NCI-H1092 treated with DMSO at 0.1 percent for 48 hours (cell line): ENCODE results near the gene TIMM50.
A peak's percentile ranks its signal among the peaks of the same experiment; 100 is the strongest.

Experiments used
- DNase-seq: peaks from one replicate; lab custom pipeline; 2025; lab: John Stamatoyannopoulos, UW

TIMM50 gene

GRCh38 chr19:39500543-39500942 is 19.9 kb downstream of the TIMM50 start:
- no peak for DNase-seq

- no peak for DNase-seq
Observed at GRCh38 chr19:39501340-39501739, 20.7 kb downstream of the TIMM50 start.

- DNase-seq = peak; percentile 13
Observed at GRCh38 chr19:39502640-39503417, 22.2 kb downstream of the TIMM50 start.

GRCh38 chr19:39506598-39506943 is 25.9 kb downstream of the TIMM50 start:
- no peak for DNase-seq

- DNase-seq = no peak
Observed at GRCh38 chr19:39506944-39507714, 26.5 kb downstream of the TIMM50 start.

GRCh38 chr19:39507715-39508364 is 27.2 kb downstream of the TIMM50 start:
- DNase-seq = no peak

- DNase-seq = no peak
Observed at GRCh38 chr19:39508629-39509028, 28.0 kb downstream of the TIMM50 start.

- DNase-seq = no peak
Observed at GRCh38 chr19:39509233-39509632, 28.6 kb downstream of the TIMM50 start.

GRCh38 chr19:39512988-39513387 is 32.4 kb downstream of the TIMM50 start:
- DNase-seq = no peak

GRCh38 chr19:39514840-39515550 is 34.4 kb downstream of the TIMM50 start, which contains the start of gene SELENOV:
Gene SELENOV, plus strand, starts transcription at chr19:39515139. Its CDS starts 74 bp downstream, at chr19:39515213.
- DNase-seq = no peak

- no peak for DNase-seq
Observed at GRCh38 chr19:39515551-39516191, 35.0 kb downstream of the TIMM50 start.

- no peak for DNase-seq
Observed at GRCh38 chr19:39516270-39516669, 35.6 kb downstream of the TIMM50 start.

- no peak for DNase-seq
Observed at GRCh38 chr19:39517432-39517831, 36.8 kb downstream of the TIMM50 start.

GRCh38 chr19:39518458-39518857 is 37.8 kb downstream of the TIMM50 start:
- no peak for DNase-seq

- no peak for DNase-seq
Observed at GRCh38 chr19:39518975-39519374, 38.3 kb downstream of the TIMM50 start.

- DNase-seq = no peak
Observed at GRCh38 chr19:39520541-39521484, 40.2 kb downstream of the TIMM50 start.

- no peak for DNase-seq
Observed at GRCh38 chr19:39524495-39524894, 43.9 kb downstream of the TIMM50 start.

- DNase-seq = no peak
Observed at GRCh38 chr19:39525205-39525604, 44.6 kb downstream of the TIMM50 start.

GRCh38 chr19:39531834-39532232 is 51.2 kb downstream of the TIMM50 start:
- DNase-seq = no peak

- peak; percentile 90 for DNase-seq
Observed at GRCh38 chr19:39532233-39533002, 51.8 kb downstream of the TIMM50 start, which contains the start of gene EID2B. Gene EID2B, minus strand, starts transcription at chr19:39532852. Its CDS starts 50 bp downstream, at chr19:39532802.
